ENCODE measurements around the gene LRRC46. TPM values are rescaled to one million over a fixed set of nuclear protein-coding genes. Genes with fewer than 3 reads are reported as not detected.

The LRRC46 gene
- total and polyA plus RNA-seq, 10 of the 15 experiments (the other 5 are each of a cell fraction or from before 2014, with no cell fraction given) = 0.15 to 1.8 (median 0.38) TPM; not detected in 1

DNA sequence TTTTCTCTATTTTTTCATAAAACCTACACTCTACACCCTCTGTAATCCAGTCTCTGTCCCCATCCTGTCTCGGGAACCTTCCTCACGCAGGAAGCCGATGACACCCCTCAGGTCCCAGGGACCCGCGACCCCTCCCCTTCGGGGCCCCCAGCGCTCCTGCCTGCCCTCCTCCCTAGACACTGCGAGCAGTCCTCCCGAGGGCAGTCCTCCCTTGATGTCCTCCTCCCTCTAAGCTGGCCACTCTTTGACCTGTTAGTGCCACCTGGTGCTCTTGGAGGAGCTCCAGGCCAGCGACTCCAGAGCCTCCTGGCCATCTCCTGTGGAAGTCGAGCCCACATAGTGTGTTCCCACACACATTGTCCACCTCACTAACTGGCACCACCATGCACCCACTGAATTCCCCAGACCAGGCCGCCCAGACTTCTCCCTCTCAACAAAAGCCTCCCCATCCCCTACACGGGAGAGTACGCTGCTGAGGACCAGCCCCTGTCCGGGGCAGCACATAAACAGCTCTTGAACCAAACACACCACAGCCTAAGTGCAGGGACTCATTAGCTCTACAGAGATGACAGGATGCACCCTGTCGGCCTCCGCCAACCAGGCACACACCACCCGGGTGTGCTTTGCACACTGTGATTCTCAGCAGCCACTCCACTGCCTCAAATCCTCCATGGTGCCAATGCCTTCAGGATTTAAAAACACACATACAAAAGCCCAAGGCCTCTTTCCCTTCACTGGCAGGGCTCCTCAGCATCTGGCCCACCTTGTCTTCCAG is 19.1 kb upstream of the LRRC46 start (continued):
- TF ChIP-seq, protein P1, sequence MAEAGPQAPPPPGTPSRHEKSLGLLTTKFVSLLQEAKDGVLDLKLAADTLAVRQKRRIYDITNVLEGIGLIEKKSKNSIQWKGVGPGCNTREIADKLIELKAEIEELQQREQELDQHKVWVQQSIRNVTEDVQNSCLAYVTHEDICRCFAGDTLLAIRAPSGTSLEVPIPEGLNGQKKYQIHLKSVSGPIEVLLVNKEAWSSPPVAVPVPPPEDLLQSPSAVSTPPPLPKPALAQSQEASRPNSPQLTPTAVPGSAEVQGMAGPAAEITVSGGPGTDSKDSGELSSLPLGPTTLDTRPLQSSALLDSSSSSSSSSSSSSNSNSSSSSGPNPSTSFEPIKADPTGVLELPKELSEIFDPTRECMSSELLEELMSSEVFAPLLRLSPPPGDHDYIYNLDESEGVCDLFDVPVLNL (IDR thresholded peaks at IDR 0.05; ENCODE audit: low read depth, low read length) = no peak
- TF ChIP-seq ZNF24 (IDR thresholded peaks at IDR 0.05) = no peak
- no peak for TF ChIP-seq SRF (IDR thresholded peaks at IDR 0.05; ENCODE audit: low read depth in 2 of 2, low read length in 2 of 2)
- TF ChIP-seq ESRRA (IDR thresholded peaks at IDR 0.05; ENCODE audit: low read length) = no peak

GRCh38 chr17:47813077-47813476 is 18.4 kb upstream of the LRRC46 start:
- Histone ChIP-seq H3K9ac (ENCODE audit: control insufficient read depth, insufficient read depth, low read length) (no peak overlapping the region), H3K27me3 (replicated peaks in 1 of 2; ENCODE audit: control insufficient read depth in 2 of 2, insufficient read depth in 2 of 2, low read length in 1 of 2) (no peaks in the 10 kb centered on the region), H3K4me3 (no peak overlapping the region), H3K79me2 (ENCODE audit: control insufficient read depth, insufficient read depth, low read length) (no peaks in the 10 kb centered on the region), H2AFZ (ENCODE audit: control insufficient read depth, low read depth, low read length) (no peak overlapping the region), H3K9me3 (replicated peaks; ENCODE audit: control insufficient read depth, insufficient read depth, low read length) (no peaks in the 10 kb centered on the region), H3K4me1 (ENCODE audit: control insufficient read depth, insufficient read depth, low read length) (no peaks in the 10 kb centered on the region), H4K20me1 (ENCODE audit: control insufficient read depth, insufficient read depth) (no peaks in the 10 kb centered on the region), H3K36me3 (ENCODE audit: control insufficient read depth in 2 of 2, insufficient read depth in 2 of 2, low read length in 1 of 2) (peaks cover 11% of the 10 kb centered on the region in 2 experiments; a peak in 3 of 4 replicates), H3K27ac (ENCODE audit: control insufficient read depth, insufficient read depth) (no peak overlapping the region), H3K4me2 (ENCODE audit: control insufficient read depth, insufficient read depth) (no peak overlapping the region)
- ChIA-PET RAD21 (ENCODE audit: unreplicated experiment) (no interaction called here), SMC1A (ENCODE audit: uncharacterized antibody, unreplicated experiment) (no interaction called here), POLR2A (interaction anchor here (0.6 kb wide), 1 partner anchor 42 kb away, joined by 3 read pairs; no protein-coding TSS in a partner anchor), CTCF (no interaction called here)
- DNase-seq (ENCODE audit: low read depth, low spot score) = no peak
- TF ChIP-seq CHD4 (IDR thresholded peaks at IDR 0.05) (no peak), RFX5 (IDR thresholded peaks at IDR 0.05; ENCODE audit: low read depth, low read length) (no peak), MLLT1 (IDR thresholded peaks at IDR 0.05) (no peak), TCF12 (IDR thresholded peaks at IDR 0.05; ENCODE audit: low read depth, low read length) (no peak), FOXK2 (IDR thresholded peaks at IDR 0.05) (no peak), ATF7 (IDR thresholded peaks at IDR 0.05; ENCODE audit: low read depth) (no peak), MAX (IDR thresholded peaks at IDR 0.05; ENCODE audit: low read depth, low read length) (no peak), RB1 (IDR thresholded peaks at IDR 0.05; ENCODE audit: borderline replicate concordance) (no peak), BMI1 (IDR thresholded peaks at IDR 0.05; ENCODE audit: borderline replicate concordance) (no peak), POLR2AphosphoS5 (IDR thresholded peaks at IDR 0.05; ENCODE audit: low read length) (no peak), SMARCA5 (IDR thresholded peaks at IDR 0.05) (no peak), CHD2 (IDR thresholded peaks at IDR 0.05; ENCODE audit: borderline replicate concordance, low read depth, low read length) (no peak), ESRRA (IDR thresholded peaks at IDR 0.05; ENCODE audit: low read length) (no peak)
- TF ChIP-seq, protein P2, sequence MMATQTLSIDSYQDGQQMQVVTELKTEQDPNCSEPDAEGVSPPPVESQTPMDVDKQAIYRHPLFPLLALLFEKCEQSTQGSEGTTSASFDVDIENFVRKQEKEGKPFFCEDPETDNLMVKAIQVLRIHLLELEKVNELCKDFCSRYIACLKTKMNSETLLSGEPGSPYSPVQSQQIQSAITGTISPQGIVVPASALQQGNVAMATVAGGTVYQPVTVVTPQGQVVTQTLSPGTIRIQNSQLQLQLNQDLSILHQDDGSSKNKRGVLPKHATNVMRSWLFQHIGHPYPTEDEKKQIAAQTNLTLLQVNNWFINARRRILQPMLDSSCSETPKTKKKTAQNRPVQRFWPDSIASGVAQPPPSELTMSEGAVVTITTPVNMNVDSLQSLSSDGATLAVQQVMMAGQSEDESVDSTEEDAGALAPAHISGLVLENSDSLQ (IDR thresholded peaks at IDR 0.05) = no peak
- WGBS (ENCODE audit: insufficient coverage, insufficient replicate concordance, low lambda C conversion rate, missing lambda C conversion rate) = 87% methylated on average over 14 of the region's 14 CpGs
- no TSS peak for BruUV-seq (replicated peaks)
- in situ Hi-C loops (cut with MboI) = no loop called here
- ATAC-seq = no peak
- intact Hi-C loops (cut with micrococcal nuclease; ENCODE audit: unreplicated experiment) = no loop called here
- no peak for FAIRE-seq
